HEK293 (cell line): ENCODE results near the gene BCL2L1.

Experiments
- FEZF1 ChIP-seq: fragments of 450-650 bp; formaldehyde crosslinking; IDR thresholded peaks from 2 replicates; pipeline ENCODE4 v1.5.1; 2016; ENCODE audit warnings: missing biosample characterization, missing genetic modification characterization
- KLF1 ChIP-seq: fragments of 450-650 bp; formaldehyde crosslinking; IDR thresholded peaks from 2 replicates; pipeline ENCODE4 v1.5.1; 2016; ENCODE audit warnings: missing biosample characterization, missing genetic modification characterization
- KLF9 ChIP-seq: fragments of 450-650 bp; formaldehyde crosslinking; IDR thresholded peaks from 2 replicates; pipeline ENCODE4 v1.5.1; 2016; ENCODE audit warnings: missing biosample characterization, missing genetic modification characterization, low read depth
- TCF7L2 ChIP-seq: IDR thresholded peaks from 2 replicates; pipeline ENCODE4 v1.6.1; 2011; ENCODE audit warnings: low read depth, mild to moderate bottlenecking, inconsistent platforms, low read length, moderate library complexity, borderline replicate concordance
- ZFP3 ChIP-seq: fragments of 450-650 bp; formaldehyde crosslinking; IDR thresholded peaks from 2 replicates; pipeline ENCODE4 v1.5.1; 2016; ENCODE audit warnings: low read depth, missing biosample characterization, missing genetic modification characterization
- ZNF121 ChIP-seq: fragments of 450-650 bp; formaldehyde crosslinking; IDR thresholded peaks from 2 replicates; pipeline ENCODE4 v1.5.1; 2016; ENCODE audit warnings: missing biosample characterization, missing genetic modification characterization
- ZNF24 ChIP-seq: fragments of 450-650 bp; formaldehyde crosslinking; IDR thresholded peaks from 2 replicates; pipeline ENCODE4 v1.5.1; 2016; ENCODE audit warnings: missing biosample characterization, missing genetic modification characterization
- ZNF423 ChIP-seq: fragments of 450-650 bp; formaldehyde crosslinking; IDR thresholded peaks from 2 replicates; pipeline ENCODE4 v1.5.1; 2016; ENCODE audit warnings: missing biosample characterization, missing genetic modification characterization
- ZNF501 ChIP-seq: fragments of 450-650 bp; formaldehyde crosslinking; IDR thresholded peaks from 2 replicates; pipeline ENCODE4 v1.5.1; 2016; ENCODE audit warnings: missing biosample characterization, missing genetic modification characterization
- ZNF792 ChIP-seq: fragments of 450-650 bp; formaldehyde crosslinking; IDR thresholded peaks from 2 replicates; pipeline ENCODE4 v1.5.1; 2016; ENCODE audit warnings: missing biosample characterization, missing genetic modification characterization
- TF ChIP-seq, protein P1 (sequence below): fragments of 450-650 bp; formaldehyde crosslinking; IDR thresholded peaks from 2 replicates; pipeline ENCODE4 v1.5.1; 2016; ENCODE audit warnings: missing biosample characterization, missing genetic modification characterization
- TF ChIP-seq, protein P2 (sequence below): fragments of 450-650 bp; formaldehyde crosslinking; IDR thresholded peaks from 2 replicates; pipeline ENCODE4 v1.5.1; 2016; ENCODE audit warnings: missing biosample characterization, missing genetic modification characterization
- TF ChIP-seq, protein P3 (sequence below): sonication (generic); formaldehyde crosslinking; IDR thresholded peaks from 2 replicates; pipeline ENCODE4 v1.8.1; 2022; ENCODE audit warnings: mild to moderate bottlenecking, moderate library complexity, missing genetic modification reagents

DNA sequence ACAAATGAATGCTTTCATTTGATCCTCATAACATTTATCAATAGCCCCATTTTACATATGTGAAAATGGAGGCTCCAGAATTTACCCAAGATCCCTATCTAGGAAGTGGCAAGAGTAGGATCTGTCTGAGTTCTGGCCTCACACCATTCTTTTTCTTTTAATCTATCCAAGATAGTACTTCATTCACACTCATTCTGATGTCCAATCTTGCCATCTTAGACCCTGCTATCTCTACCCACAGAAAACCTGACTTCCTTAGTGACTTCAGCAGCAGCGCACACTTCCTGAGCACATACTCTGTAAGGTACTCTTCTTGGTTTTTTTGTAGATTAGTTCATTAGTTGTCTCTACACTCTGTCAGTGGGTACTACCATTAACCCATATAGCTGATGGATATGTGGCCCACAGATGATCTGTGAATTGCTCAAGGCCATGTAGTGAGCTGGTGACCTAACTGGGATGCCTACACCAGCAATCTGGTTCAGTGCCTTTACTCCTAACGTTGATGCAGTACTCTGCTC is 48.7 kb downstream of the BCL2L1 start:
- TF ChIP-seq ZNF501 (tag by site-specific recombination) (no peak), ZNF792 (tag by site-specific recombination) (no peak), ZNF121 (no peak), FEZF1 (tag by site-specific recombination) (no peak), ZNF423 (tag by site-specific recombination) (no peak), TCF7L2 (no peak), ZNF24 (tag by site-specific recombination) (no peak), ZFP3 (tag by site-specific recombination) (no peak), KLF9 (no peak), KLF1 (tag by site-specific recombination) (no peak)
- TF ChIP-seq, protein P1, sequence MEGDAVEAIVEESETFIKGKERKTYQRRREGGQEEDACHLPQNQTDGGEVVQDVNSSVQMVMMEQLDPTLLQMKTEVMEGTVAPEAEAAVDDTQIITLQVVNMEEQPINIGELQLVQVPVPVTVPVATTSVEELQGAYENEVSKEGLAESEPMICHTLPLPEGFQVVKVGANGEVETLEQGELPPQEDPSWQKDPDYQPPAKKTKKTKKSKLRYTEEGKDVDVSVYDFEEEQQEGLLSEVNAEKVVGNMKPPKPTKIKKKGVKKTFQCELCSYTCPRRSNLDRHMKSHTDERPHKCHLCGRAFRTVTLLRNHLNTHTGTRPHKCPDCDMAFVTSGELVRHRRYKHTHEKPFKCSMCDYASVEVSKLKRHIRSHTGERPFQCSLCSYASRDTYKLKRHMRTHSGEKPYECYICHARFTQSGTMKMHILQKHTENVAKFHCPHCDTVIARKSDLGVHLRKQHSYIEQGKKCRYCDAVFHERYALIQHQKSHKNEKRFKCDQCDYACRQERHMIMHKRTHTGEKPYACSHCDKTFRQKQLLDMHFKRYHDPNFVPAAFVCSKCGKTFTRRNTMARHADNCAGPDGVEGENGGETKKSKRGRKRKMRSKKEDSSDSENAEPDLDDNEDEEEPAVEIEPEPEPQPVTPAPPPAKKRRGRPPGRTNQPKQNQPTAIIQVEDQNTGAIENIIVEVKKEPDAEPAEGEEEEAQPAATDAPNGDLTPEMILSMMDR (tag by site-specific recombination) = no peak
- TF ChIP-seq, protein P2, sequence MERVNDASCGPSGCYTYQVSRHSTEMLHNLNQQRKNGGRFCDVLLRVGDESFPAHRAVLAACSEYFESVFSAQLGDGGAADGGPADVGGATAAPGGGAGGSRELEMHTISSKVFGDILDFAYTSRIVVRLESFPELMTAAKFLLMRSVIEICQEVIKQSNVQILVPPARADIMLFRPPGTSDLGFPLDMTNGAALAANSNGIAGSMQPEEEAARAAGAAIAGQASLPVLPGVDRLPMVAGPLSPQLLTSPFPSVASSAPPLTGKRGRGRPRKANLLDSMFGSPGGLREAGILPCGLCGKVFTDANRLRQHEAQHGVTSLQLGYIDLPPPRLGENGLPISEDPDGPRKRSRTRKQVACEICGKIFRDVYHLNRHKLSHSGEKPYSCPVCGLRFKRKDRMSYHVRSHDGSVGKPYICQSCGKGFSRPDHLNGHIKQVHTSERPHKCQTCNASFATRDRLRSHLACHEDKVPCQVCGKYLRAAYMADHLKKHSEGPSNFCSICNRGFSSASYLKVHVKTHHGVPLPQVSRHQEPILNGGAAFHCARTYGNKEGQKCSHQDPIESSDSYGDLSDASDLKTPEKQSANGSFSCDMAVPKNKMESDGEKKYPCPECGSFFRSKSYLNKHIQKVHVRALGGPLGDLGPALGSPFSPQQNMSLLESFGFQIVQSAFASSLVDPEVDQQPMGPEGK (tag by site-specific recombination) = no peak
- TF ChIP-seq, protein P3, sequence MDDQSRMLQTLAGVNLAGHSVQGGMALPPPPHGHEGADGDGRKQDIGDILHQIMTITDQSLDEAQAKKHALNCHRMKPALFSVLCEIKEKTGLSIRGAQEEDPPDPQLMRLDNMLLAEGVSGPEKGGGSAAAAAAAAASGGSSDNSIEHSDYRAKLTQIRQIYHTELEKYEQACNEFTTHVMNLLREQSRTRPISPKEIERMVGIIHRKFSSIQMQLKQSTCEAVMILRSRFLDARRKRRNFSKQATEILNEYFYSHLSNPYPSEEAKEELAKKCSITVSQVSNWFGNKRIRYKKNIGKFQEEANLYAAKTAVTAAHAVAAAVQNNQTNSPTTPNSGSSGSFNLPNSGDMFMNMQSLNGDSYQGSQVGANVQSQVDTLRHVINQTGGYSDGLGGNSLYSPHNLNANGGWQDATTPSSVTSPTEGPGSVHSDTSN (CRISPR knock-in tag) = no peak
